ENCODE results near the gene TTC22.

GRCh38 chr1:54768093-54768492 lies 33.0 kb downstream of the TTC22 start:
- TF ChIP-seq FOSL1 (IDR thresholded peaks at IDR 0.05; ENCODE audit: low read depth) (no peak), RAD21 (IDR thresholded peaks at IDR 0.05; ENCODE audit: low read depth) (peak; percentile 57), CTCF (IDR thresholded peaks at IDR 0.05 in 2 of 3, conservative IDR thresholded peaks at IDR 0.05 in 1 of 3; ENCODE audit: borderline replicate concordance in 1 of 3, insufficient read depth in 1 of 3, low read depth in 2 of 3, low read length in 2 of 3) (peak in 2 of 3 experiments; percentile 29 to 33; a peak in 4 of 6 replicates), YY1 (IDR thresholded peaks at IDR 0.05; ENCODE audit: extremely low read depth, insufficient replicate concordance, low read depth, low read length) (no peak), SP1 (IDR thresholded peaks at IDR 0.05; ENCODE audit: low read depth) (no peak), EZH2phosphoT487 (IDR thresholded peaks at IDR 0.05; ENCODE audit: borderline replicate concordance) (no peak), POLR2A (IDR thresholded peaks at IDR 0.05; ENCODE audit: borderline replicate concordance, extremely low read depth, insufficient read depth, insufficient read length) (no peak), MAX (IDR thresholded peaks at IDR 0.05) (no peak), EZH2 (IDR thresholded peaks at IDR 0.05) (no peak), SRF (IDR thresholded peaks at IDR 0.05; ENCODE audit: low read depth) (no peak), CEBPB (IDR thresholded peaks at IDR 0.05; ENCODE audit: low read depth) (no peak), ZBTB33 (IDR thresholded peaks at IDR 0.05; ENCODE audit: extremely low read depth, insufficient replicate concordance, low read length) (no peak)
